LNCAP (cell line): Measurements from ENCODE around the gene PPM1H.

ENCODE experiments used
- TF ChIP-seq, protein P1 (sequence below): fragments of 450-650 bp; IDR thresholded peaks from 2 replicates; pipeline ENCODE4 v1.5.1; 2017; ENCODE audit warnings: mild to moderate bottlenecking

Gene PPM1H

DNA sequence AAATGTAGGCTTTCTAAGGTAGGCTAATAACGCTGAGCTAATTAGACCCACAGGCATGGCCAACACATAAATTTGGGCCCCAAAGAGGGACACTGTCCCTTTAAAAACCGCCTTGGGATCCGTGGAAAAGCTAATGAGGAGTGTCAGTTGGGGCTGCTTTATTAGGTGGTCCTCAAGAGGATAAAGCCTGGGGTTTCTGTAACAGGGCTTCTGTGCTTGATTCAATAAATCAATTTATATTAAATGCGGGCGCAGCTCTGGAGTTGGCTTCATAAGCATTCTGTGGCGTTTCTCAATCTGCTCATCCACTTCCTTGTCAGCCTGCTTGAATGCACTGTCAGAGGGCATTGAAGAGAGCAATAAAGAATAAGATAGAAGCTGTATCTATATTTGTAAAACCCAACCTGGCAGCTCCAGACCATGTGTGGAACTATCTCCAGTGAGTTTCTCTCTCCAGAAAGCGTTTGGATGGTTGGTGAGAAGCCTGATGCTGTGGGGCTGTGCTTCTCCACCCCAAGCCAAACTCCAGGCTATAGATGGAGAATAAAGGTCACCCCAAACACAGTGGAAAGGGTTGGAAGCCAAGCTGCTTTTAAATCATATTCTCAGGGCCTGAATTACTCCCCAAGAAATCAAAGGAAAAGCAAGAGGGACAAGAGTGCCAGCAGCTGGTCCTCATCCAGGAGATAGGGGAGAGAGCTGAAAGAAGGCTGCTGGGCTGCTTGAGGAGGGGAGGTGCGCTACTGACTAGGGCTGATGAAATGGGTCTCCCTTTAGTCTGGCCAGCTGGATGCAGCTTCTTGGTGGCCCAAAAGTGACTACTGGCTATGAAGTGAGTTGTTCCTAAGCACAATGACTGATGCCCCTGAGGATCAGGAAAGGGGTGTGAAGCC is 222.0 kb downstream of the PPM1H start:
- TF ChIP-seq, protein P1, sequence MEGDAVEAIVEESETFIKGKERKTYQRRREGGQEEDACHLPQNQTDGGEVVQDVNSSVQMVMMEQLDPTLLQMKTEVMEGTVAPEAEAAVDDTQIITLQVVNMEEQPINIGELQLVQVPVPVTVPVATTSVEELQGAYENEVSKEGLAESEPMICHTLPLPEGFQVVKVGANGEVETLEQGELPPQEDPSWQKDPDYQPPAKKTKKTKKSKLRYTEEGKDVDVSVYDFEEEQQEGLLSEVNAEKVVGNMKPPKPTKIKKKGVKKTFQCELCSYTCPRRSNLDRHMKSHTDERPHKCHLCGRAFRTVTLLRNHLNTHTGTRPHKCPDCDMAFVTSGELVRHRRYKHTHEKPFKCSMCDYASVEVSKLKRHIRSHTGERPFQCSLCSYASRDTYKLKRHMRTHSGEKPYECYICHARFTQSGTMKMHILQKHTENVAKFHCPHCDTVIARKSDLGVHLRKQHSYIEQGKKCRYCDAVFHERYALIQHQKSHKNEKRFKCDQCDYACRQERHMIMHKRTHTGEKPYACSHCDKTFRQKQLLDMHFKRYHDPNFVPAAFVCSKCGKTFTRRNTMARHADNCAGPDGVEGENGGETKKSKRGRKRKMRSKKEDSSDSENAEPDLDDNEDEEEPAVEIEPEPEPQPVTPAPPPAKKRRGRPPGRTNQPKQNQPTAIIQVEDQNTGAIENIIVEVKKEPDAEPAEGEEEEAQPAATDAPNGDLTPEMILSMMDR: no peak

GRCh38 chr12:62711631-62712241 is 223.2 kb downstream of the PPM1H start:
- TF ChIP-seq, protein P1: no peak

- TF ChIP-seq, protein P1: no peak
These were observed 225.6 kb downstream of the PPM1H start for GRCh38 chr12:62709311-62709710.

DNA sequence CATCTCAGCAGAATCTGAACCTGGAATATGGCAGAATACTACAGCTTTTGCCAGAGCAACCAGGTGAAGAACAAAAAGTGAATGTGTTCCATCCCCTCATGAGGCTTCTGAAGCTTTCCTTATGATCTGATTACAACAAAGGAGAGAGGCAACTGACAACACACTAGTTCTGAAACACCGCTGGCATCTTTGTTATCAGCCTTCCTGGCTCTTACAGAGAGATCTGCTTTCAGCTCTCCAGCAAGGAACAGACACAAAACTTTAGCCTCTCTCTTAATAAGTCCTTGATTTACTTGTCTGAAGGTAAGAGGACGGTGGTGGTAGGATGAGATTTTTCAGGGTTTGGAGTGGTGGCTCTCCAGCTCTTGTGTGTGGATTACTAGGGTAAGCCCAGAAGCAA is 227.0 kb downstream of the PPM1H start:
- TF ChIP-seq, protein P1: no peak

- TF ChIP-seq, protein P1: no peak
These were observed 229.1 kb downstream of the PPM1H start for GRCh38 chr12:62705846-62706245.

GRCh38 chr12:62703011-62703380 is 232.0 kb downstream of the PPM1H start:
- TF ChIP-seq, protein P1: no peak

DNA sequence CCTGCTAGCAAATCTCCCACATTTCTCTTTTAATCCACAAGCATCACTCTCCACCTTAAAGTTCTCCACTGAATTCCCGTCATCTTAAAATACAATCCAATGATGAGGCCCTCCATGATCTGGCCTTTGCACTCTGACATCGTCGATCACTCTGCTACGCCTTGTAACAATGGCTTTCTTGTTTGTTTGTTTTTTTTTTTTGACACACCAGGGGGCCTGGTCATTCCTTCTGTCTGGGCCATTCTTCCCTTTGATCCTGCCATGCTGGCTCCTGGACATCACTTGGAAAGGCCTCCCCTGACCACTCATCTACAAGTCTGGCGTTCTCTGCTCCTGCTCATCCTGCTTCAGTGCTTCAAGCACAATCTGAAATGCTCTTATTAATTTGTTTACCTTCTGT is 233.5 kb downstream of the PPM1H start:
- TF ChIP-seq, protein P1: no peak
